ENCODE data around the gene RAB3IL1. TPM values are rescaled to one million over a fixed set of nuclear protein-coding genes. Genes with fewer than 3 reads are reported as not detected.

Gene RAB3IL1
- total RNA-seq, 2 donors from 2014 or later: not detected

DNA sequence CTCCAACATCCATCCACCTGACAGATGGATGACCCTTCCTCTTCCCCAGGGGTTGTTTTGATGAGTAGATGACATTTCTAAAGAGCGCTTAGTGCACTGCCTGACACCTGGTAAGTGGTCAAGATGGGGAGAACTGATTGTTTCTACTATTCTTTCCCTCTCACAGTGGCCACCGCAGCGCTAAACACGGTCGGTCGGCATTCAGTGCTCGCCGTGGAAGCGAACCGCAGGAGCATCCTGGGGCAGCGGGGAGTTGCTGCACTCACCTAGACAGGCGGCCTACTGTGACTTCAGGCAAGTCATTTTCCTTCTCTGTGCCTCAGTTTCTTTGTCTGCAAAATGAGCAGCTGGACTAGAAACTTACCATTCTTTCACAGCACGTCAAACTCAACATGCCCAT is 27.8 kb upstream of the RAB3IL1 start:
- Mint-ChIP-seq H3K27ac (no peak overlapping the region), H3K4me1 (no peaks in the 10 kb centered on the region), H3K4me3 (no peak overlapping the region), H3K27me3 (no peaks in the 10 kb centered on the region), H3K9me3 (no peaks in the 10 kb centered on the region), H3K36me3 (ENCODE audit: low read depth) (no peaks in the 10 kb centered on the region)
- no peak for ATAC-seq (replicated peaks)

DNA sequence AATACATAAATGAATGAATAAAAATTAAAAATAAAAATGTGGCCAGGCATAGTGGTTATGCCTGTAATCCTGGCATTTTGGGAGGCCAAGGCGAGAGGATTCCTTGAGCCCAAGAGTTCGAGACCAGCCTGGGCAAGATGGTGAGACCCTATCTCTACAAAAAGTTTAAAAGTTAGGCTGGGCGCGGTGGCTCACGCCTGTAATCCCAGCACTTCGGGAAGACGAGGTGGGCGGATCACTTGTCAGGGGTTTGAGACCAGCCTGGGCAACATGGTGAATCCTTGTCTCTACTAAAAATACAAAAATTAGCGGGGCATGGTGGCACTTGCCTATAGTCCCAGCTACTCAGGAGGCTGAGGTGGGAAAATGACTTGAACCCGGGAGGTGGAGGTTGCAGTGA is 23.1 kb upstream of the RAB3IL1 start:
- peaks cover 12% of the 10 kb centered on the region for H3K27me3 Mint-ChIP-seq
- no peaks in the 10 kb centered on the region for H3K4me1 Mint-ChIP-seq
- no peaks in the 10 kb centered on the region for H3K36me3 Mint-ChIP-seq (ENCODE audit: low read depth)
- peaks cover 9% of the 10 kb centered on the region for H3K9me3 Mint-ChIP-seq
- H3K4me3 Mint-ChIP-seq: no peak overlapping the region
- H3K27ac Mint-ChIP-seq: no peak overlapping the region
- no peak for ATAC-seq (replicated peaks)

DNA sequence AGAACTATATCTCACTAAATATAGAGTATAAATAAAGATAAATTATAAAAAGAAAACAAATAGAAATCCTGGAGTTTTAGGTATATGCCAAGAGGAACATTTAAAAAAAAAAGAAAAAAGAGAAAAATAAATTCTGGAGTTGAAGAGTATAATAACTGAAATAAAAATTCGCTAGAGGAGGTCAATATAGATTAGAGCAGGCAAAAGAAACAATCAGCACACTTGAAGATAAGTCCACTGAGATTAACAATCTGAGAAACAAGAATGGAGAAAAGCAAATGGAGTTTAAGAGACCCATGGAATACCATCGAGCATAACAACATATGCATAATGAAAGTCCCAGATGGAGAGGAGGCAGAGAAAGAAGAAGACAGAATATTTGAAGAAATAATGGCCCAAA is 18.5 kb upstream of the RAB3IL1 start:
- peaks cover 27% of the 10 kb centered on the region for H3K27me3 Mint-ChIP-seq
- no peaks in the 10 kb centered on the region for H3K4me1 Mint-ChIP-seq
- no peak overlapping the region for H3K4me3 Mint-ChIP-seq
- ATAC-seq (replicated peaks): no peak
- no peak overlapping the region for H3K27ac Mint-ChIP-seq
- peaks cover 9% of the 10 kb centered on the region for H3K9me3 Mint-ChIP-seq
- no peaks in the 10 kb centered on the region for H3K36me3 Mint-ChIP-seq (ENCODE audit: low read depth)

DNA sequence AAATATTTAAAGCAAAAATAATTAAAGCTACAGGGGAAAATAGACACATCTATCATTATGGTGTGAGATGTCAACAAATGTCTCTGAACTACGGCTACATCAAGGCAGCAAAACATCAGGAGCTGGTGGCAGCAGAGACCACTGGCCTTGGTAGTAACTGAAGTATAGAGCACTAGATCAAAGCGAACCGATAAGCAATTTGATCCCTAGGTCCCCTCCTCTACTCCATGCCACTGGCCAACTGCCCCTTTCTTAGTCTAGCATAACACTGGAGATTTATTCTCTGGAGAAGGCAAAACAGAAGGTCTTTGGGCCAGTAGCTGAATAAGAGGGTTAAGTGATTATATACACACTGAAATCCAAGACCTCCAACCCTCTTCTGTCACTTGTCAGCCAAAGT is 13.6 kb upstream of the RAB3IL1 start:
- H3K4me1 Mint-ChIP-seq: no peaks in the 10 kb centered on the region
- no peak for ATAC-seq (replicated peaks)
- H3K27me3 Mint-ChIP-seq: peaks cover 17% of the 10 kb centered on the region
- no peak overlapping the region for H3K4me3 Mint-ChIP-seq
- no peaks in the 10 kb centered on the region for H3K36me3 Mint-ChIP-seq (ENCODE audit: low read depth)
- H3K9me3 Mint-ChIP-seq: peaks cover 2% of the 10 kb centered on the region
- H3K27ac Mint-ChIP-seq: no peak overlapping the region

DNA sequence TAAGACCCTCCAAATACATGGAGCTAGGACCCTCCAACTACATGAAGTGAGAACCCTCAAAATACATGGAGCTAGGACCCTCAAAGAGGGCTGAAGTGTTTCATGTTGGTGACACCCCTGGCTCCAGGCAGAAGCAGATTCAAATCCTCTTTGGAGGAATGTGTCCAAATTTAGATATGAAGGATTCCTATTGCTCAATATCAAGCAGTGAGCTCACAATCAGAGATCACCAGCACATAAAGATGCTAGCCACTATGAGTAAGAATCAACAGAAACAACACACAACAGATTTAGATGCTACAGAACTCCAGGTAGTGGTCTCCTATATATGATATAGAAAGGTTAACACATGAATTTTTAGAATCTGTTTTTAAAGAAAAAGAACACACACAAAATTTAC is 11.2 kb upstream of the RAB3IL1 start:
- H3K4me3 Mint-ChIP-seq: no peak overlapping the region
- no peaks in the 10 kb centered on the region for H3K9me3 Mint-ChIP-seq
- H3K4me1 Mint-ChIP-seq: no peaks in the 10 kb centered on the region
- H3K27ac Mint-ChIP-seq: no peak overlapping the region
- peaks cover 13% of the 10 kb centered on the region for H3K27me3 Mint-ChIP-seq
- H3K36me3 Mint-ChIP-seq (ENCODE audit: low read depth): no peaks in the 10 kb centered on the region
- no peak for ATAC-seq (replicated peaks)

DNA sequence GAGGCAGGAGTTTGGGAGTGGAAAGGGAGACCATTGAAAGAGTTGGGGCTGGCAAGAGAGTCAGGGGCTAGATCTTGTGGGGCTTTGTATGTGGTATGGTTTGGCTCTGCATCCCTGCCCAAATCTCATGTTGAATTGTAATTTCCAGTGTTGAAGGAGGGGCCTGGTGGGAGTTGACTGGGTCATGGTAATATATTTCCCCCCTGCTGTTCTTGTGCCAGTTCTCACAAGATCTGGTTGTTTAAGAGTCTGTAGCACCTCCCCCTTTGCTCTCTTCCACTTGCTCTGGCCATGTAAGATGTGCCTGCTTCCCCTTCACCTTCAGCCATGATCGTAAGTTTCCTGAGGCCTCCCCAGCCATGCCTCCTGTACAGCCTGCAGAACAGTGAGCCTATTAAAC is 10.1 kb upstream of the RAB3IL1 start:
- no peak for ATAC-seq (replicated peaks)
- no peaks in the 10 kb centered on the region for H3K36me3 Mint-ChIP-seq (ENCODE audit: low read depth)
- no peak overlapping the region for H3K27ac Mint-ChIP-seq
- H3K4me1 Mint-ChIP-seq: no peaks in the 10 kb centered on the region
- peaks cover 9% of the 10 kb centered on the region for H3K27me3 Mint-ChIP-seq
- no peaks in the 10 kb centered on the region for H3K9me3 Mint-ChIP-seq
- no peak overlapping the region for H3K4me3 Mint-ChIP-seq

DNA sequence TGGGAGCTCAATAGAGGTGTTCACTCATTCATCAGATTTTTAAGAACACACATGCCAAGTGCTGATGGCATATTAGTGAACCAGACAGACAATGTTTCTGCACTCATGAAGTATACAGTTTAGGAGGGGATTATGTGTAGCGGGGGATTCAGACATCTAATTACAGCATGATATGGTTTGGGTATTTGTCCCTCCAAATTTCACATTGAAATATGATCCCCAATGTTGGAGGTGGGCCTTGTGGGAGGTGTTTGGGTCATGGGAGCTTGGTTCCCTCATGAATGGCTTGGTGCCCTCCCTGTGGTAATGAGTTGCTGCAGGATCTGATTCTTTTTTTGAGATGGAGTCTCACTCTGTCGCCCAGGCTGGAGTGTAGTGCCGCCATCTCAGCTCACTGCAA is 8.9 kb upstream of the RAB3IL1 start:
- Mint-ChIP-seq H3K4me1 (no peaks in the 10 kb centered on the region), H3K36me3 (ENCODE audit: low read depth) (no peaks in the 10 kb centered on the region), H3K4me3 (no peak overlapping the region), H3K27me3 (peaks cover 9% of the 10 kb centered on the region), H3K9me3 (no peaks in the 10 kb centered on the region), H3K27ac (no peak overlapping the region)
- no peak for ATAC-seq (replicated peaks)

DNA sequence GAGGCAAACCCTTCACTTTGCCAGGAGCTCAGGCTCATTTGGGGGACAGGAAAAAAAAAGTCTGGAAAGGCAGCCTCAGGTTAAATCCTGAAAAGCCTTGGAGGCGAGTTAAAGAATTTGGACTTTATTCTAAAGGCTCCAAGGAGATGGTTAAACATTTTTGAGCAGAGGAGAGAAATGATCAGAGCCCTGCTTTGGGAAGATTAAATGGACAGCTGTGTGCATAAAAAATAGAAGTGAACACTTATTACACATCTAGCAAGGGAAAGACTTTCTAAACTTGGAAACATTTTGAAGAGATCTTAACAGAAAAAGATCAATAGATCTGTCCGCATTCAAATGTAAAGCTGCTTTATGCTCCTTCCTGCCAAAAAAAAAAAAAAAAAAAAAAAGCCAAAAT is 8.4 kb upstream of the RAB3IL1 start:
- Mint-ChIP-seq H3K4me1 (no peaks in the 10 kb centered on the region), H3K4me3 (no peak overlapping the region), H3K36me3 (ENCODE audit: low read depth) (no peaks in the 10 kb centered on the region), H3K27ac (no peak overlapping the region), H3K27me3 (peaks cover 9% of the 10 kb centered on the region), H3K9me3 (no peaks in the 10 kb centered on the region)
- no peak for ATAC-seq (replicated peaks)

DNA sequence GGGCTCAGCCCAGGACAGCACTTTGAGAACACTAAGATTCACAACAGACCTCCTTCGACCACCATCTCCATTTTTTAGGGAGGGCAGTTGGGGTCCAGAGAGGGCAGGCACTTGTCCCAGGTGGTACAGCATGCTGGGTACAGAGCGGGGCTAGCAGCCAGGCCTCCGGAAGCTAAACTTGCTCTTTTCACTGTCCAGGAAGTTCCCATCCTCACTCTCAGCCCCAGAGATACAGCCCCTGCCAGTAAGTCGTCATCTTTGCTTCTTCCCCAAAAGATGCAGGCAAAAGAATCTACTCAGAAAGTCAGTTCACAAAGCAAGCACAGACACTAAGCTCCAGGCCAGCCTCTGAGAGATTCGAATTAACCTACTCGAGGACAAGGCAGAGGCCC is 6.7 kb upstream of the RAB3IL1 start:
- Mint-ChIP-seq H3K36me3 (ENCODE audit: low read depth) (no peaks in the 10 kb centered on the region), H3K27me3 (peaks cover 19% of the 10 kb centered on the region), H3K9me3 (no peaks in the 10 kb centered on the region), H3K4me3 (no peak overlapping the region), H3K27ac (no peak overlapping the region), H3K4me1 (no peaks in the 10 kb centered on the region)
- ATAC-seq (replicated peaks): no peak

DNA sequence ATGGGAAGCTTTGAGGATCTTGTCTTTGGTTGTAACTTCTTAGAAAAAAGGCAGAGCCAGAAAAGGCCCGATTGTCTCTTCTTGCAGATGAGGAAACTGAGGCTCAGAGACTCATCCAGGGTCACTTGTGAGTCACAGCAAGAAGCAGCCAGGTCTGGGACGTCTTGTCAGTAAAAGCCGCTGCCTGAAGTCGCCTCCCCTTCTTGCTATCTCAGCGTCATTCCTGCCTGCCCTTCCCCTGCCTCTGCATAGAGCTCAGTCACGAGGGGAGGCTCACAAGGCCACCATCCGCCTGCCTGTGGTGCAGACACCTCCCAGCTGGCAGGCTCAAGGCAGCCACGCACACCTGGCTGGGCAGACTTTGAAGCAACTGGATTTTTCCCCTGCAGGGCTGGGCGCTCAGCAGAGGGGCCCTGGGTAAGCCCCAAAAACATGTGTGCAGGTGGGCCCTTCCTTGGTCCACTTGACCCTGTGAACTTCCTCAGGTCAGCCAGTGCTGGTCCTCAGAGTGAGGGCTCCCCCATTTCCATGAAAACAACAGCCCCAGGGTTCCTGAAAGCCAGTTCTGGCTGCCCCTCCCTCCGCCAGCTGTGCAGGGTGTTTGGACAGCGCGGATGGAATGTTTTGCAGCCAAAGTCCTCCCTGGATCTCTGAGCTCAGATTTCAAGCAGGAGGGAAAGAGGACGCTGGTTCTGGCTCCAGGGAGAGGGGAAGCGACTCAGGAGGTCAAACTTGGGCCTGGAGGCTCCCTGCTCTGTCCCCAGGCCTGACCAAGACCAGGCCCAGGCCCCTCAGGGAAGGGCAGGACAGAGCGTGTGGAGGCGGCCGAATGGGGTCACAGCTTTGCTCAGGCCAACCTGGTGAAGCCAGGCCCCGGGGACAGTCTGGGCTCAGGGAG is 6.0 kb upstream of the RAB3IL1 start:
- Mint-ChIP-seq H3K27me3 (peaks cover 24% of the 10 kb centered on the region), H3K9me3 (no peaks in the 10 kb centered on the region)

DNA sequence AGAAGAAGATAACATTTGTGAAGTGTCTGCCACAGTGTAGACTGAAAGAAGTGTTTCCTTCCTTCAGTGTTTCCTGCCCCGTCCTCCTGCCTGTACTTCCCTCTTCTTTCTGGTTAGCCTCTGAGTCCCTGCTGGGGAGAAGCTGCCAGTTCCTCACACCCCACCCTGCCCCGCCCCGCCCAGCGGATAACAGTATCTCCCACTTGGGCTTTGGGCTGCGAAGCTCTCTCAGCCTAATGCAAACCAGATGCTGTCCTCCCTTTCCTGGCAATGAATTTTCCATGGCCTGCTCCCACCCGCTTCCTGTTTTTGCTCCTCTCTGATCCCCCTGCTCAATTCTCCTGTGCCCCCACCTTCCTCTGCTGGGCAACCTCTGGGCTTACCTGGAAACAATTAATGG is 5.2 kb upstream of the RAB3IL1 start:
- Mint-ChIP-seq H3K36me3 (ENCODE audit: low read depth) (no peaks in the 10 kb centered on the region), H3K27ac (no peak overlapping the region), H3K4me1 (no peaks in the 10 kb centered on the region), H3K9me3 (no peaks in the 10 kb centered on the region), H3K4me3 (no peak overlapping the region), H3K27me3 (peaks cover 33% of the 10 kb centered on the region)
- no peak for ATAC-seq (replicated peaks)

More for the DNA sequence above, 6.0 kb upstream of the RAB3IL1 start:
- Mint-ChIP-seq H3K36me3 (ENCODE audit: low read depth) (no peaks in the 10 kb centered on the region), H3K4me3 (no peak overlapping the region), H3K4me1 (no peaks in the 10 kb centered on the region), H3K27ac (no peak overlapping the region)
- no peak for ATAC-seq (replicated peaks)

DNA sequence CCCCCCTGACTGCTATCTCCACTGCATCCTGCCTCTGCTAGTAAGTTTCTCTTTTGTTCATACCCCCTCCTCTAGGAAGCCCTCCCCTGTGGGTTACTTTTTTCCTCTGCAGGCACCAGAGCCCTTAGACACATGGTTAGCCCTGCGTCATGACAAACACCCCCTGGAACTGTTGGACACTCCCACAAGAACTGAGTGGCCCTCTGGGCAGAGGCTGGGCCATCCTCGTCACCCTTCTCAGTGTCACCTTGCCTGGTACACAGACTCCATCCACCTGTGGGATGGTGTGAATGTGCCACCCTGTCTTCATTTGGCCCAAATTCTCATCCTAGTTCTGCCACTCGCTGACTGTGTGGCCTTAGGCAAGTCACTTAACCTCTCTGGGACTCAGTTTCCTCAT is 4.1 kb upstream of the RAB3IL1 start:
- H3K4me1 Mint-ChIP-seq: no peaks in the 10 kb centered on the region
- peaks cover 36% of the 10 kb centered on the region for H3K27me3 Mint-ChIP-seq
- ATAC-seq (replicated peaks): no peak
- no peak overlapping the region for H3K4me3 Mint-ChIP-seq
- H3K27ac Mint-ChIP-seq: no peak overlapping the region
- no peaks in the 10 kb centered on the region for H3K9me3 Mint-ChIP-seq
- H3K36me3 Mint-ChIP-seq (ENCODE audit: low read depth): no peaks in the 10 kb centered on the region

DNA sequence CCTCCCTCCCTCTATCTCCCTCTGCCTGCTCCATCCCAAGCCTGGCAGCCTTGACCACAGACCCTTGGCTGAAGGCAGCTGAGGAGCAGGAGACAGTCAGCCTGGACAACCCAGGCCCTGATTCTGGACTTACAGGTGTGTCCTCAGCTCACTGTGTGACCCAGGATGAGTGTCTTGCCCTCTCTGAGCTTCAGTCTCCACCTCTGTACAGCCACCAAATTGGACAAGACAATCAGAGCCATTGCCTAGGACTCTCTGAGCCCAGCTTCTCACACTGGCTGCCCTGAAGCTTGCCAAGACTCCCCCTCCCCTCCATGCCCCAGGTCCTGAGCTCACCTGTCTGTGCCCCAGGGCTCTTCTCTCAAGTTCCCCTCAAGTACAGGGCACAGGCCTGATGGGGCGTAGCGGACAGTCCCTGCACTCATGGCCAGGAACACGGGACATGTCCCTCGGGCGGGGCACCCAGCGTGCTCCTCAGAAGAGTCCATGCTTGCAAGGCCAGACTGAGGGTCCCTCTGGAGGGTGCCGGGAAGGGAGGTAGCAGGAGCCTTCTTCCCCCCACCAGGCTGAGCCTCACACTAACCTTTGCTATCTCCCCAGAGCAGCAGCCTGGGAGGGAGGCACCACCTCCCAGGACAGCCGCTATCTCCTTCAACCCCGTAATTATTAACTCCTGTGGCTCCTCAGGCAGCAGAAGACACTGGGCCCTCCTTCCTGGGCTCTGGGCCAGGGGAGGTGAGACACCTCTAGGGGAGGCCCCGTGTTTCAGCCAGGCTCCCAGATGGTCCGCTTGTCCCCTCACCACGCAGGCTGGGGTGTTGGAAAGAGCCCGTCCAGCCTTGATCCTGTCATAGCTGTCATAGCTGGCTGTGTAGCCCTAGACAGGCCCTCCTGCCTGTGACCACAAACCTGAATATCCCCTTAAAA is 2.6 kb upstream of the RAB3IL1 start:
- H3K9me3 Mint-ChIP-seq: no peaks in the 10 kb centered on the region
- H3K4me3 Mint-ChIP-seq: no peak overlapping the region
- H3K27ac Mint-ChIP-seq: no peak overlapping the region
- H3K27me3 Mint-ChIP-seq: peaks cover 45% of the 10 kb centered on the region
- H3K4me1 Mint-ChIP-seq: no peaks in the 10 kb centered on the region
- no peak for ATAC-seq (replicated peaks)
- no peaks in the 10 kb centered on the region for H3K36me3 Mint-ChIP-seq (ENCODE audit: low read depth)

DNA sequence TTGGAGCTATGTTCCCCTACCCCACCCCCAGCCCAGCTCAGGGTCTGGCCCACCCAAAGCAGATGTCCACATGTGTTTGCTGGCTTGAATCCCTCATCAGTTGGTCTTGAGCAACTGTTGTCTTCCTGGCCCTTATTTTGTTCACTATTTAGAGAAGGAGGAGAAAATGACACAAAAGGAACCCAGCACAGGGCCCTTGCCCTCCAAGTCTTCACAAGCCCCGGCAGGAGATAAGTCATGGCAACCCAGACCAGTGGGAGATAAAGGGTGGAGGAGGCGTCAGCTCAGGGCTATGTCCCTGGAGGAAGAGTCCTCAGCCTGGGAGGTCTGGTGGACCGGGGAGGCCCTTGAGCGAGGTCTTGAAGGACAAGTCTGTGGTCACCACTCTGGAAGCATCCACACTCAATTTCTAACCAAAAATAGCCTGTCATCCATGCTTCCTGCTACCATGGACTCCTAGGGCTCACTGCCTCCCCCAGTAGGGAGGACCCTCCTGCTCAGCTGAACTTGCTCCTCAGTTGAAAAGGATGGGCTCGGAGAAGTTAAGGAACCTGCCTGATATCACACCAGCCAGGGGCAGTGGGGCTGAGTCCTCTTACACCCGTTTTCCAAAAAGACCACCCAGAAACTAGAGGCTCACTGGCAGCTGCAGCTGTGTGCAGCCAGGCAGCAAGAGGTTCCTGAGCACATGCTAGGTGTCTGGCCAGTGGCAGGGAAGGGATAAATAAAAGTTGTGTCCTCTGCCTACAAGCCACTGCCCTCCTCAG is 1.8 kb upstream of the RAB3IL1 start:
- H3K27ac Mint-ChIP-seq: no peak overlapping the region
- H3K4me3 Mint-ChIP-seq: no peak overlapping the region
- ATAC-seq (replicated peaks): no peak
- H3K36me3 Mint-ChIP-seq (ENCODE audit: low read depth): no peaks in the 10 kb centered on the region
- H3K27me3 Mint-ChIP-seq: peaks cover 46% of the 10 kb centered on the region
- no peaks in the 10 kb centered on the region for H3K9me3 Mint-ChIP-seq
- H3K4me1 Mint-ChIP-seq: no peaks in the 10 kb centered on the region
